HG03103 (cell line): ENCODE results near the gene MAS1.

ENCODE experiments used
- ATAC-seq: cut with Tn5 transposase; IDR thresholded peaks from one replicate; pipeline ENCODE4 v1.9.1; 2021; ENCODE audit warnings: low read depth; ENCODE audit not compliant: unreplicated experiment

The MAS1 gene

DNA sequence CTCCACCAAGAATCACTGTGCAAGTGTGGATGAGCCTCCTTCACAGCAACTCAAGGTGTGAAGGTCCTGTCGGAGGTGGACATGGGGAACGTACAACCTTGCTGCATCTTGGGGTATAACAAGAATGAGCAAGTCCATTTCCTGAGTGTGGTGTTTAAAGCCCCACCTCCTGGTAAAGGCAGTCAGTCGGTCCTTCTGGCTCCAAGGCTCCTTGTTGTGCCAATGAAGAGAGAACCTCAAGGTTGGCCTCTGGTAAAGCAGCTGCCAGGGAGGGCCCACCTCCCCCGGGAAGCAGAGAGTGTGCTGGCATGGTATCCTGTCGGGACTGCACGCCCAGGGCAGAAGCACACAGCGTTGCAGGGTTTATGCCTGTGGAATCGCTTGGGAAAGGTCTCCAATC, 12.4 kb upstream of the MAS1 start:
- ATAC-seq, result no peak

DNA sequence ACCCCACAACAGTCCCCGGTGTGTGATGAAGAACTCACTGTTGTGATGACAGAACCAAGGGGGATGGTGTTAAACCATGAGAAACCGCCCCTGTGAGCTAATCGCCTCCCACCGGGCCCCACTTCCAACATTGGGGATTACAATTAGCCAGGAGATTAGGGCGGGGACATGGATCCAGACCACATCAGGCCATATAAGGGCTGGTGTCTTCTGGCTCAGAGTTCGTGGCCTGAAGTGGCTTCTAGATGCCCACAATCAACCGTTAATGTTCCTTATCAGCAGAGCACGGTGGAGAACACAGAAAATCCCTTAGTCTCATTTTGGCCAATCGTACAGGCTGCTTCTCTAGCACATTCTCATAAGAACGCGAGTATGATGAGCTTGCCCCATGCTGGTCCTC, 10.9 kb upstream of the MAS1 start:
- no peak for ATAC-seq

DNA sequence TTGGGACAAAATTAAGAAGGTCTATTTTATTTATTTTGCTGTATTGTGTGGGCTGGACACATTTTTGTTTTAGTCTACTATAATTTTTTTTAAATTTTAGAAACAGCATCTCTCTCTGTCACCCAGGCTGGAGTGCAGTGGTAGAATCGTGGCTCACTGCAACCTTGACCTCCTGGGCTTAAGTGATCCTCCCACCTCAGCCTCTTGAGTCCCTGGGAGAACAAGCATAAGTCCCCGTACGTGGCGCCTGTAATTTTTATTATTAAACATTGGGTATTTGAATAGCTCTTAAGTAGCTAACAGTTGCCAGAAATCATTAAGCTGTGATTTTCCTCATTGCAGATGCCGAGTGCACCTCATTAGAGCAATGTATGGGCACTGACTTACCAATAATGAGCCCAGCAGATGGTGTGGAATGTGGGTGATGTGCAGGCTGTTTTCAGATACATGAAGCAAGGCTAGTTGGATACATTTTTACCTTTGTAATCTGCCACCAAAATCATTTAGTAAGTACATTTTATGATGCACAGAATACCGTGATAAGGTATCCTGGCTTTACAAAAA, 10.3 kb upstream of the MAS1 start:
- no peak for ATAC-seq

DNA sequence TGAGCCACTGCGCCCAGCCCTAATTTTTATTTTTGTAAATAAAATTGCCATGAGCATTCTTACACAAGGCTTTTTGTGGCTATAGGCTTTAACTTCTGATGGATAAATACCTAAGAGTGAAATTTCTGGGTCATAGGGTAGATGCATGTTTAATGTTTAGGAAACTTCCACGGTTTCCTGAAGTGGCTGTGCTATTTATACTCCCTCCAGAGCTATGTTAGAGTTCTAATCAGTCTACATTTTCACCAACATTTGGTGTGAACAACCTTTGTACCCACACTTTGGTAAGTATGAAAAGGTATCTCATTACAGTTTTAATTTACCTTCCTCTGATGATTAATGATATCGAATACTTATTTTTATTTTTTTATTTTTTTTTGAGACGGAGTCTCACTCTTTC, 6.1 kb upstream of the MAS1 start:
- ATAC-seq, result no peak

DNA sequence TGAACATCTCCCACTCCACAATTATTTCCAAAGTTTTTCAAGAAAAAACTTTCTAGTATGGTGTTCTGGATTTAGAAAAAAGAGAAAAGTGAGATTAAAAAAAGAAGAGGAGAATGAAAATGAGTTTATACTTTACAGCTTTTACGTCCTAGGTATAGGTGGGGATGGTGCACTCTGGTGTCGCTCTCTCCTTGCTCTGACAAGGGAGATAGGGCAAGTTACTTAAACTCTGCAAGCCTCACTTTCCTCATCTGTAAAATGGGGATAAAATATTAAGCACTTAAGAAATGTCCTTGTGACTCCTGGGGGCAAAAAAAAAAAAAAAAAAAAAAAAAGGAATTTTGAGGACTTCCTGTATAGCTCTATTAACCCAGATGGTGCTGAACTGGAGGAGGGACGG, 4.5 kb upstream of the MAS1 start:
- ATAC-seq, result no peak

DNA sequence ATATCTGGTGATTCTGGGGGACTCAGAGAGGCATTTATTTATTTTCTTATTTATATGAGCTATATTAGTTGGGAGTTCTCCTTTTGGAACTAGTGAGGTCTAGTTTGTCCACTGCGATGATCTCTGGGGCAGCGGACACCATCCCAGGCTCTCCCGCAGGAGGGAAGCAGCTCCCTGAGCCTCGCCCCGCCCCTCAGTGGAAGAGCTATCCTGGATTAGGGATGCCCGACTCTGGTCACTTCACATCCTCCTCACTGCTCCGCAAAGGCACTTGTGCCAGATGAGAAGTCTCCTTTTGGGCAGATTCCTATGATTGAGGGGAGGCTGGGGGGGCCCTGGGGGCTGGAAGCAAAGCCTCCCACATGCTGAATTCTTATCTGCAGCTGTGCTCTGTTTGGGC, 3.6 kb upstream of the MAS1 start:
- no peak for ATAC-seq

DNA sequence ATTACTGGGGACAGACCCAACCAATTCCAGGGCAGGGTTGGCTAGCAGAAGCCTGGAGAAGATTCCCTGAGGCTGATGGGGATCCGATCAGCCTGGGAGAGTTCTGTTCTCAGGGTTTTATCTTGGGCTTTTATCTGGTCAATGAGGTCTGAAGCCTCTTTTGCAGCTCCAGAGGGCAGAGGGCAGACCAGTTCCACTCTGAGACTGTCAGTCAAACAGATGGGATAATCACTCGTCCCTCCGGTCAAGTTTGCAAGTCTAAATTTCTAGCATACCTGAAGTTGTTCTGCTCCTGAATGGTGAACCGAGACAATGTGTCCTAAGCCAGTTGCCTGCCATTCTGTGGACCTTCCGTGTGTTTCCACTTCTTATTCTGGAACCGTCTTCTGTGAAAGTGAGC, 3.0 kb upstream of the MAS1 start:
- ATAC-seq, result no peak

DNA sequence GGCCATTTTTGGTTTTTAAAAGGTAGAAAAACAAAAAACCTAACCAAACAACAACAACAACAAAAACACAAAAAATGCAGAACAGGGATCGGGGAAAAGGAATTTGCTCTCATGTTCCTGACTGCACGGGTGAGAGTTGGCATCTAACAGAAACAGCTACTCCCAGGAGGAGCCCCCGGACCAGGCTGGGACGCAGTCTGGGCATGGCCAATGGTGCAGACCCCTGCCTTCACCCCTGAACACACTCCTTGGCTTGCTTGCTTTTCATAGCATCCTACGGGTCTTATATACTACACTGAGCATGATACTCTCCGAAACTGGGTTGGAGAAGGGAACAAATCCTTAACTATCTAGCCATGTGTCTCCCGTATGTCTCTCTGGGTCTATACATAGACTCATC, 587 bp upstream of the MAS1 start:
- ATAC-seq, result no peak

DNA sequence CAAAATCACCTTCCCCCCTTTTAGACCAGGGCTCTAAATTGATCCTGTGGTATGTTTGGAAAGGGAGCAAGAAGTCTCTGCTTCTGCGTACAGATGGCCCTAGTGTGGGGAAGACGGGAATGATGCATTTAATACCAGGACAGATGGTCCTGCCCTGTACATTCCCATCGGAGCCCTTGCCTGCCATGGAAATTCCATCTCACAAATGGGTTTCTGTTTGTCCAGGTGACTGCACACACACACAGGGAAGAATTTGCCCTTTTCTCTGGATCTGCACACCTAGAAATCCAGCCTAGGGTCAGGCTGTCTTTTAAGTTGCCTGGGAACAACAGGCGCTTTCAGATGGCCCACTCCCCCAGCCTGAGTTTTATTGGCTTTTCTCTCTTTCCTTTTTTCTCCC, 1.3 kb downstream of the MAS1 start:
- no peak for ATAC-seq

DNA sequence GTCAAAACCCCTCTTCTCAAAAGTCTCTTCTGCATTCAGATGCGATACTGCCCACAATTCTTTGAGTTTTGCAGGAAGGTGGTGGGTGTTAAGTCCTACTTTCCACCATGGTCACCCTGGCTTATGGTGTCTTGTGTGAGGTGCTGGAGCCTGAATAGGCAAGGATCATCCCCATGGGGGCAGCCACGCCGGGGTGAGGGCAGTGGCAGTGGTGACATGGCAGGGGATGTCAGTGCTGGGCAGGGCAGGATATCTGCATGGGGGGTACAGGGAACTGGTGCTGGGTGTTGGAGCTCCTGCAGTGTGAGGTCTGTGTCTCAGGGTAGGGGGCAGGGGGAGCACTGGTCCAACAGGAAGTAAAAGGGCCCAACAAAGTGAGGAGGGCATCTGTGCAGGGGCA, 2.3 kb downstream of the MAS1 start:
- ATAC-seq, result no peak

DNA sequence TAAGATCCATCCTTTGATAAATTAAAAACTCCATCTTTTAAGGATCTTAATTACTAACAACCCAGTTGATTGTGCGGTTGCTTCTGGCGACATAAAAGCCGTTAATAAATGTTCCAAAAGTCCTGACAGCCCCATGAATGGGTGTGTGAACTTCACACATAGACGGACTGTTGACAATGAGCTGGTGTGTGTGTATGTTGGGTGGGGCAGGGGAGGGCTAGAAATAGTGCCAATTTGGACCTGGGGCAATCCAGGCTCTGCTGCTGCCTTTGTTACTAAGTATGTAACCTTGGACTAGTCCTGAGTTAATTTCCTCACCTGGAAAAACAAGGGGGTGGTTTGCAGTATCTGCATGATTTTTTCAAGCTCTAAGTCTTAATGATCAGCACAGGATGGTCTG, 4.2 kb downstream of the MAS1 start:
- ATAC-seq, result no peak

DNA sequence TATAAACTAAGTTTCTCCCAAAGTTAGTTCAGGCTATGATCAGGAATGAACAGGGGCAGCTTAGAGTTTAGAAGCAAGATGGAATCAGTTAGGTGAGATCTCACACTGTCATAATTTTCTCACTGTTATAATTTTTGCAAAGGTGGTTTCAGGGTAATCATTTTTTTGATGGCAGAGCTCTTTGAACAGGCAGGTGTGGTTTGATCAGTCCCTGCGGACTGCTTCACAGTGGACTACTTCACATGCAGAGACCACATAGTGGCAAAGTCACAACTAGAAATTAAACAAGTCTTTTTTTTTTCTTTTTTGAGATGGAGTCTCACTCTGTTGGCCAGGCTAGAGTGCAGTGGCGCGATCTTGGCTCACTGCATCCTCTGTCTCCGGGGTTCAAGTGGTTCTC, 6.8 kb downstream of the MAS1 start:
- no peak for ATAC-seq

DNA sequence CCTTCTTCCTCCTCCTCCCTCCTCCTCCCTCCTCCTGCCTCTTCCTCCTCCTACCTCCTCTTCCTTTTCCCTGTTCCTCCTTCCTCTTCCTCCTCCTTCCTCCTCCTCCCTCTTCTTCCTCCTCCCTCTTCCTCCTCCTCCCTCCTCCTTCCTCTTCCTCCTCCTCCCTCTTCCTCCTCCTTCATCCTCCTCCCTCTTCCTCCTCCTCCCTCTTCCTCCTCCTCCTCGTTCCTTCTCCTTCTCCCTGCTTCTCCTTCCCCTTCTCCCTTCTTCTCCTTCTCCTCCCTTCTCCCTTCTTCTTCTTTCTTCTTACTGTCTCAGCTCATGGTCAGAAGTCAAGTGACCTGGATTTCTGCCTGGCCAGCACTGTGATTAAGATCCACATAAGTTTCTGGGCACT, 7.7 kb downstream of the MAS1 start:
- no peak for ATAC-seq

DNA sequence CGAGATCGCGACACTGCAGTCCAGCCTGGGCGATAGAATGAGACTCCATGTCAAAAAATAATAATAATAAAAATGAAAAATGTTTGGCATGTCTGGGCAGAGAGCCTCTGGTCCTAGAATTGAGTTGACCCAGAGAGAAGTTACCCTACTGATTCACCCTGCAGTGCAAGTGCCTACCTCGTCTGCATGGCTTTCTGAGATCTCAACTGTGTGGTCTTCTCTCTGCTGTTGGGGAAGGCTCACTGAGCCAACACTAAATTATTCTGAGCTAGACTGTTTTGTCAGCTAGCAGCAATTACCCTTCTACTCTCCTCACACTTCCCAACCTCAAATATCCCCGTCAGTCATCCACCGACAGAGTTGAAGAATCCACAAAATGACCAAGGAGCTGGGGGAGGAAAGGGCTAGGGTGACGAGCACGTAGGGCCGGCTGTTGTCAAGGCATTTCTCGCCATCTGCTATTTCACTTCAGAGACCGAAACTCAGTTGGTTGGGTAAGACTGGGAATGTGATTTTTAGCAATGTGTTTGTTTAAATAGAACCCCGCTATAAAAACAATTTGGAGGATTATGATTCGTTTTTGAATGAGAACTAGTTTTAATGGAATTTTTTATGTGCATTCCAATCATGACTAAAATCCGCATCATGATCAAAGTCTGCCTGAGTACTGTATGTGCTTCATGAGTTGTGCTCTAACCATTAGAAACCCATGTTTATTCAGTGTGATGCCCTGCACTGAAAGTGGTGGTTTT, 9.4 kb downstream of the MAS1 start:
- ATAC-seq, result no peak

DNA sequence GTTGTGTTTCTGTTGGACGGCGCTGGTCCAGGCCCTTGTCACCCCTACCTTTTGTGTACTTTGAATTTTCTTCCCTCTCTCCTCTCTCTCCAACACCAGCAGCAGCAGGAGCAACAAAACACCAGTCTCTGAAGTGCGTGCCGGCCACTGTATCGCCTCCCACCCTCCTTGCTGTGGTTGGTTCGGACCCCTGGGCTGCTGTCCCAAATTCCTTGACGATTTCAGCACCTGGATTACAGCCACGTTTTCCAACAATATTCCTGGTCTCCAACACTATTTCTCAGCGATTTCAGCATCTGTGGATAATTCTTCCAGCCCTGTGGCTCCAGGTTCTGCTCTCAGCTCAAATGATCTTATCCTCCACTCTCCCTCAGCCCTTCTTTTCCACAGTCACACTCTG, 11.8 kb downstream of the MAS1 start:
- ATAC-seq, result no peak

DNA sequence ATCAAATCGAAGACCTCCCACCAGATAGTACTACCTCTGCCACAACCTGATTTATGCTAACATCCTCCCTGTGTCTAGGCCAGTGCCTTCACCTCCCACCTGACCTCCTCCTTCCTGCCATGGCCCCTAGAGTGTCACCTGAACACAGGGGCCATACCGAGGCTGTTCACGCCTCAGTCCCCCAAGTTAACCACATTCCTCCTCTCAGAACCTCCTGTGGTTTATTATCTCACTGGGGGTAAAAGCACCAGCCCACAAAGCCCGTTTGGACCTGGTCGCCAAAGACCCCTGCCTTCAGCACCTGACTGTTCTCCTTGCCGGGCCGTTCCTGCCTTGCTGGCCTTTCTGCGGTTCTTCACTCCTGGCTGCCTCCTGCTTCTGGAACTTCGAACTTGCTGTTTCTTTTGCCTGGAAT, 13.7 kb downstream of the MAS1 start:
- peak; percentile 66 for ATAC-seq

DNA sequence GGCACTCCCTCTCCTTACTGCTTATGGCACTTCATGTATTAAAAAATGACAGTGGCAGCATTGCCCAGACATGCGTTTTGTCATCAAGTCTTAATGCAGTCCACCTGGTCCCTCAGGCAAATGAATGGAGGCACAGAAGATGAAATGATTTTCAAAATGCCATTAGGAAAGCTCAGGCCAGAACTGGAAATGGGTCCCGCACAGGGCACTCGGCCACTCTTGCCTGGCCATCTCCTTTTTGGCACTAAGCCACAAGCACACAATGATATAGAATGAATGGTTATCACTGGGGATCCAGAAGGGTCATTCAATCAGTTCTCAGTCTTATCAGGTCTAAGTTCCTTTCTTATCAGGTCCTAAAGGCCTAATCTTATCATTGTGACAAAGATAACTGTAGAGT, 15.6 kb downstream of the MAS1 start:
- no peak for ATAC-seq

DNA sequence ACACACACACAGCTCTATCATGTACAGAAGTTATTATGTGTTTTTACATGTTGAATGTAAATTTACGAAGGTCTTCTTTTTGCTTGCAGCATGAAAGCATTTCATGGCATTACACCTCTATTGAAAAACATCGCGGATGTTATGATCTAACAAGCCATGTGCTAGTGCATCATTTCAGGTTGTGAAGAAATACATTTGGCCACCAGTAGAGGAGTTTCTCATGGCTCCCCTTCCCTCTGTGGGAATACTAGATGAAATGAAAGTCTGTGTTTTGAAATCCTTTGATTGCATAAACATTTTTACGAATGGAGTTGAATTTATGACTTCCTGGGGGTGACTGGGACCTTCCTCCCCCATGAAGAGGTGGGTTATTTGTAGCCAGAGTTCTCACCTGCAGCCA, 17.7 kb downstream of the MAS1 start:
- ATAC-seq, result no peak

DNA sequence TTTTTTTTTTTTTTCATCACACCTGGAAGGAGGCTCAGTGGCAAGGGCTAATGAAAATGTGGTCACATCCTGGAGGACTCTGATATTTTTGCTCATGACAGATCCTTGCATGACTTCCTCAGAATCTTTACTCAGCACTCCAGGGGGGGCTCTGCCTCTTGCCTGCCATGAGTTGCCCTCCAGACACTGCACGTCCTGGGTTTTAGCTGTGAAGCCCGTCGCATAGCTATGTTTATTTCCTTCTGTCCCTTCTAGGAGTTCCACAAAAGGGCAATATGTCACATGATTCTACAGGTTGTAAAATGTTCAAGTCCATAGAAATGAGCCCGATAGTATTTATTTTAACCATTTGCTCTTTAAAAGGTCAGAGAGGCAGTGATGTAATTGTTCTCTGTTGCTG, 18.2 kb downstream of the MAS1 start:
- no peak for ATAC-seq

DNA sequence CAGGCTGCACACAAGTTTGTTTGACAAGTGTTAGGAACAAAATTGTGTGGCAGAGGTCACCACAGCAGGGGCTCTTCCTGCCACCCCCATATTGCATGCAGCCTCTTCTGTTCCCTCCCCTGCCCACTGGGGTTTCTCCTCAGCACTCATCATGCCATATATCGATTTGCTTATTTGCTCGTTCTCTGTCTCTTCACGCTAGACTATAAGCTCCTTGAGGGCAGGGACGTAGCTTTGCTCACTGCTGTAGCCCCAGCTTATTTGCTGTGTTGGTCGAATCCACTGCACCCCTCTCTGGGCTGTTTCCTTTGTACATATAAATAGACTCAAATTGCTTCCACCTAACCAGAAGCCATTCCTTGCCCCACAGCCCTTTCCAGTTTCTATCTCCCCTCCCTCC, 19.6 kb downstream of the MAS1 start:
- no peak for ATAC-seq

DNA sequence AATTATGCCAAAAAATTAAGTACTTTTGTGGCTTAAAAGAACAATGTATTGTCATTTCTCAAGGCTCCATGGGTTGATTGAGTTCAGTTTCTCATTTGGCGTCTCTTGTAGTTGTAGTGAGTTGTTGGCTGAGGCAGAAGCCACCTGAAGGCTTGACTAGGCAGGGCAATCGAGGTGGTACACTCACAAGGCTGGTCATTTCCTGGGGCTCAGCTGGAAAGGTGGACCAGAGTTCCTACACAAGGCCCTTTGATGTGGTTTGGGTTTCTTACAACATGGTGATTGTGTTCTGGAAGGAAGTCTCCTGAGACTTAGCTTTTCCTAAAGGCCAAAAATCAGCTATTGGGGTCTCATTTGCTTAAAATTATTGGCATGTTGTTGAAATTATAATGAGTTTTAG, 22.6 kb downstream of the MAS1 start:
- no peak for ATAC-seq

DNA sequence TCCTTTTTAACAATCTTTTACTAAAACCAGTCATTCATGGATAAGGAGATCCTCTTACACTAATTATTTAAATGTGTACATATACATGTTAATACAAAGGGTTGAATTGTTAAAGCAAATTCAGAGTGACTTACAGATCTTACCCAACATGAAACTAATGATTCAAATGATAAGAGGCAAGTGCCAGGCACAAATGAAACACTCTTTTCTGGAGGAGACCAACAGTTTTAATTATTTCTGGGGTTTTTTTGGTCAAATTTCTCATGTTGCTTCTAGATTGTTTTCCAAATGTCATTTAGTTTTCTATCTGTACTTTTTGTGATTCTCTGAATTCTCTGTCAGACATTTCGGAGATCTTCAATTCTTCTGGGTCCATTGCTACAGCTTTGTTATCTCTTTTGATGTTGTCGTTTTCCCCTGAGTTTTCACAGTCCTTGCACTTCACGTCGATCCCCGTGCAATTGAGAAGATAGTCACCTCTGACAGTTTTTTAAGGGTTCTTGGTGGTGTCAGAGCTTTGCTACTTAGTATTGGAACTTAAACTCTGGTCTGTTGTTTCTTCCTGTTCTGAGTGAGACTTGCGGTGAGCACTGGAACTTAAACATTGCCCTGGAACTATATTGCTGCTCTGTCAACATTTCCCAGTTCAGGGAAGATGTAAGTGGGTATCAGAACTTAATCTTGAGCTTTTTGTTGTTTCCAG, 23.2 kb downstream of the MAS1 start:
- peak; percentile 62 for ATAC-seq
